DLD1 (cell line): Measurements from ENCODE around the gene RNF152.

Source experiments
- in situ Hi-C: cut with HindIII; loops from 2 replicates; pipeline ENCODE4 v1.10.0; 2017; ENCODE audit warnings: low sequenced_read_pairs

The RNF152 gene

DNA sequence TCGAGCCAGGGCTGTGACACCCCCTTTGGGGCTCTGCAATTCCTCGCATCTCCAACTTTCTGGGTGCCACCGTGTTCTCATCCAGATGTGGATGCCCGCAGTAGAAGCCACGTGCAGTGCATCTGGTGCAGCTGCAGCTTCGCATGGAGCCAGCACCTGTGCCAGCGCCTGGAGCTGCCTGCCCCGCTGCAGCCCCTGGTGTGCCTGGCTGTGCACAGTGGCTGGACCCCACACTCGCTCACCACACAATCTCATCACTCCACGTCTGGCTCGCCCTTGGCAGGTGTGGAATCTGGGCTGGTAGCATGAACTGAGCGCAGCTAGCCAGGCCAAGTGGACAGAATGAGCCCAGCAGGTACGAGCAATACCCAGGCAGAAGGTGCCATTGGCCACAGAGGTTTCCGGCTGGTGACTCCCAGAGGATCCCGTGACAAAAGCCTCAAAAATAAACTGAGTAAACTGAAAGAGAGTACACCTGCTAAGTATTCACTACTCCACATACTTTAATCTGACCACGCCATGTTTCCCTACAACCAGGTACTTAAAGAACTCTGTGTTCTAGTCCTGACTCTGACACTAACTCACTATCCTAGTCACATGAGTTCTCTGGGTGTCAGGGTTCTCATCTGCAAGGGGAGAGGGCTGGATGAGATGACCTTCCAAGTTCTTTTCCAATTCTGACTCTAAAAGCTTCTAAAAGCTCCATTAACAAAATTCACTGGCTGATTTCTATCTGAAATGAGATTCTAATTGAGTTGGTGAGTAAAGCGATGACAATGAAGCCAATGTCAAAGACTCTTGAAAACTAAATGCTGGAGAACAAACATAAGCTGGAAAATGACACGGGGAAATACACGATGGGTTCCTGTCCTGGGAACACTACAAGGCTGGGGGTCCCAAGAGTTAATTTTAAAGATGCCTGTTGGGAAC, 37.1 kb downstream of the RNF152 start:
- in situ Hi-C loops: no loop called here

DNA sequence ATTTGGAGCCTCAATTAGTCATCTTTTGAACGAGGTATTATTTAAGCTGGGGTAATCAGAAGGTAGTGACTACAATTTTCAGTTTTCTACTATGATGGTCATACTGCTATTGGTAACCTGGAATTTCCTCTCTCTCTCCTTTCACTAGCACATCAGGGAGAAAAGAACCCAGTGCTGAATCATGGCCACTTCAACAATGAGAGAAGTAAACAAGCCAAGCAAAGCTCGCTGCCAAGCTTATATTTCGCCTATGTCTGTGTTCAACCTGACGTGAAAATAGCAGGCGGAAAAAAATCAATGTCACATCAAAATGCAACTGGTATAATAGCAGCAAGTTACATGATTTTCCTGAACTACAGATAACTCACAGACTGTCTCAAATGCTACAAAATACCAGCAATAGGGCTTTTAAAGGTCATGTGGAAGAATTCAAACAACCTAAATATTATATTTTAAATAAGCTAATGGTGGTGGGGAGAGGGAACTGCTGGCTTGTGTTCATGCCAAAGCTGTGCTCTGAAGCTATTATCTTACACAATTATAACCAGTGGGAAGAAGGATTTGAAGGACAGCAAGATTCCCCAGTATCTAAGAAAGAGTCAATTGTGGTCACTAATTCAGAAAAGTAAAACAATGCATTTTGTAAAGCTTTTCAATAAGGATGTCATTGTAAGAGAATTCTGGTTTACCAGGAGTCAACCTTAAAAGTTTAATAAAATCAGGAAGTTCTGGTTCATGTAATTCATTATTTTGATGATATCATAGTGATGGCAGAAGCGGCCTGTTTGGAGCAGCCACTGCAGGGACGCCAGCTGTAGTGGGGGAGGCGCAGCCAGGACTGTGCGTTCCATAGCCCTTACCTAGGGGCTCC, 38.0 kb downstream of the RNF152 start:
- in situ Hi-C loops: no loop called here

DNA sequence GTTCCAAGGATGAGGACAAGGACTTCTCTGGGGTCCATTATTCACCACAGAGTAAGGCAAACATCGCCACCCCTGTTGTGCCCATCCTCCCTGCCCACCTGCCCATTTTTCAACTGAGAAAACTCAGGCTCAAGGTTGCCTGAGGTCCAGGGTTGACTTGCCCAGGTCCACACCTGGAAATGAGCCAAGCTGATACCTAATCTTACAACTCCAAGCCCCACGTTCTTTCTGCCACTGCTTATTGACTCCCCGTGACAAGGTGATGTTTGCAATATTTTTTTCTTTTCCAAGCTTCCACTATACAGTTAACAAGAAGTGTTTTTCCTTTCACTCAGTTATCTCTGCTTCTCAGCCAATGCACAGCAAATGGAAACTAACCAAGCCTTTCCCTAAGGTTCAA, 39.0 kb downstream of the RNF152 start:
- in situ Hi-C loops: no loop called here

DNA sequence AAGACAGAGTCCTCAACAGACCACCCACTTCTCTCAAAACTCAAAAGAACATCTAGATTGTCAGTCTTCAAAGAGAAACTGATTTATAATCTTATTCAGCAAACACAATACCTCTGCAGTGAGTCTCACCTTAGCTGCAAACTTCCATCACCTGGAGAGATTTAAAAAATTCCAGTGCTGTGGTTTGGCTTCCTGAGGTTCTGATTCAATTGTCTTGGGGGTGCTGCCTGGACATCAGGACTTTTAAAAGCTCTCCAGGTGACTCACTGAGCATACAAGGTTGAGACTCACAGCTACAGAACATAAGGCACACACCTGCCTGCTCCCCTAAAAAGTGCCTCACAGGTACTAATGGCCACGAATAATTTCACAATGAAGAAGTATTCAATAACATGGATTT, 40.3 kb downstream of the RNF152 start:
- in situ Hi-C loops: no loop called here

DNA sequence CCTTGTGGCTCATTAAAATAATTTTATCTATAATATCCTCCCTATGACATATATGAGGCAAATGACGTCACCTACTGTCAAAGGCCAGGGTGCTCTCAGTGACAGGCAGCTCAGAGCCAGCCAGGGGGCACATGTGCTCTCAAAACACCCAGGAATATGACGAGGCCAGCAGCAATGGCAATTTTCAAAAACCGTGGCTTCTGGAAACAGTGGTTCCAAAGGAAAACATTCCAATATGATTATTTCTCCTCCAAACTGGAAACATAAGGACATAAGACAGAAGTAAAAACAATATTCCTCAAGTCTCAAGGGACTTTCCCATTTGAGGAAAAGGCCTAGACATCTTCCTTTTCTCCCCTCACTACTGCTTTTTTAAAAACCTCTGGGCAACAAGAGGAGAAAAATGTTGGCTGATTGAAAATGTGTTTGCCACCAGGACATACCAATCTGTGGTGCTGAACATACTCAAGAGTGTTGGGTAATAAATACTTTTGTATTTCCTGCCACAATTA, 40.8 kb downstream of the RNF152 start:
- in situ Hi-C loops: no loop called here

DNA sequence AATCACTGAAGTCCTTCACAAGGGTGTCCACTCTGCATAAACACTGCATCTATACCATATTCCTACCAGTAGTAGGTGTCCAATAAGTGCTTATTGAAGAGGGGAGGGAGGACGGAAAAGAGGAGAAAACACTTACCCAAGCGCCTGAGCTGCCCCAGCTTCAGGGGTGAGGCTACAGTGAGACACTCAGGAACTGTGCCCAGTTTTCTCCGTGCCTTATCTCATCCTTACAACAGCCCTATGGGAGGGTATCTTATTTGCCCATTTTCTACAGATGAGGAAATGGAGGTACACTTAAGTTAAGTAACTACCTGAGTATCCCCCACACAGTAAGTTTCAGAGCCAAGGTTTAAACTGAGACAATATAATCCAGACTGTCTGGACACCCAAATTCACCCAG, 41.5 kb downstream of the RNF152 start:
- in situ Hi-C loops: no loop called here

DNA sequence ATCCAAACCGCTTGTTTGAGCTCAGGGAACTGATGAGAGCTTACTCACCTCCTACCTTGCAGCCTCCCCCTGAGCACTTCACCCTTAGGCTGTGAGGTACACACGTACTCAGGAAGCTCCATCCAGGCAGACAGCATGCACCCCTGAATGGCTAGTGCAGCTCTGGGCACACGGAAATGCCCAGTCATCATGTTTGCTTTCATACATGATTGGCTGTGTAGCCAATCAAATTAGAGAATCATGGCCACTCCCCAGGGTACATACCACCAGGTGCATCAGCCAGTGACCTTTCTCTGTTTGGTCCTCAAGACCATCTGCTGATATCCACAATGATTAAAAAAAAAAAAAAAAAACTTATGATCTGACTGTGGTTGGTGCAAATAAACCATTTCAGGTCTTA, 42.1 kb downstream of the RNF152 start:
- in situ Hi-C loops: no loop called here

DNA sequence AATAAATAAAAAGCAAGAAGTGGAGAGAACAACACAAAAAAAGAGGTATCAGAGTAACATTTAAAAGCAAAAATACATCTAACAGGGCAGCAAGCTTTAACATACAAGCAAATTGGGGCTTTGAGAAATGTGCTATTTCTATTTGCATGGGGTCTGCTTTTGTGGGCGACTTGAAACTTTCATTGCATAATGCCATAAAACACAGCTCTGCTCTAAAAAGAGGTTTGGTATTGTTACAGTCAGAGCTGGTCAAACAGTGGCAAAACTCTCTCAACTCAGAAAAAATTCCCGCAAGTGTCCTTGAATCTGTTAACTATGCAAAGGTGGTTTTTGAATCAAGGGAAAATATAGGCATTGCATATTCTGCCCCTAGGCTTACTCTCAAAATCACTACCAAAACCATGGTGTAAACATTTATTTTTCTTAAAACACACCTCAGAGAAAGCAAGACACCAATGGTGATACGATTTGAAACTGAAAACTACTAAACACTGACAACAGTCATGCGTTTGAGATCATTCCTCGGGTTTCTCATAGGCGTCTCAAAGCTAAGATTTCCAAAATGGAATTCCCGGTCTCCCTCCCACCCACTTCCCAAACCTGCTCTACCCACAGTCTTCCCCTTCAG, 45.5 kb downstream of the RNF152 start:
- in situ Hi-C loops: no loop called here

DNA sequence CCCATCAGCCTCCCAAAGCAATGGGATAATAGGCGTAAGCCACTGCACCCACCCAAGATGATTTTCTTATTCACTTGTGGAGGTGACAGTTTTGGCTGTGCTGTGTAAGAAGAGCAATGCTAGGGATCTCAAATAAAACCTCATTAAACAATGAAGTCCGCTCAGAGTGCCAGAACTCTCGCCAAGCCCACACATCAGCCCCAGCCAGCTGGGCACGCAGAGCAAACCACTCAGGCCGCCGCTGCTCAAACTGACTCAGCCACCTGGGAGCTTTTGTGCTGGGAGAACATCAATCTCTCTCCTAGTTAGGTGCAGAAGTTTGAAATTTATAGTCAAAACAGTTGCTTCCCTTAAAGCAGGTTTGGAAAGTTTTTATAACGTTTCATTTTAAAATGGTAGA, 47.6 kb downstream of the RNF152 start:
- in situ Hi-C loops: no loop called here

DNA sequence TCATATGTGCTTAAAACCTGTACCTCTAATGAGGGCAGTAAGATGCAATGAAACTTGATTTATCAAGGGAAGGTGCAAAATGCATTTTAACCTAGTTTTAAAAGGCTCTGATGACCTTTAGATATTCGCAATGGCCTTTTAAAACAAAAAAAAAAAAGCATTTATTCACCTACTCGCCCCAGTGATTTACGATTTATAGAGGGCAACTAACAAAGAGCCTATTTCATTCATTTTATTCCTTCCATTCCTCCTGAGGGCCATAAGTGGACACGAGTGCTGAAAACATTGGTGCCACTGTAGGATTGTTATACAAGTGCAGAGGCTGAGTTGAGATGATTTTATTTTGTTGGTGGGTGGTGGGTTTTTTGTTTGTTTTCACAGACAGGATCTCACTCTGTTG, 48.1 kb downstream of the RNF152 start:
- in situ Hi-C loops: no loop called here

DNA sequence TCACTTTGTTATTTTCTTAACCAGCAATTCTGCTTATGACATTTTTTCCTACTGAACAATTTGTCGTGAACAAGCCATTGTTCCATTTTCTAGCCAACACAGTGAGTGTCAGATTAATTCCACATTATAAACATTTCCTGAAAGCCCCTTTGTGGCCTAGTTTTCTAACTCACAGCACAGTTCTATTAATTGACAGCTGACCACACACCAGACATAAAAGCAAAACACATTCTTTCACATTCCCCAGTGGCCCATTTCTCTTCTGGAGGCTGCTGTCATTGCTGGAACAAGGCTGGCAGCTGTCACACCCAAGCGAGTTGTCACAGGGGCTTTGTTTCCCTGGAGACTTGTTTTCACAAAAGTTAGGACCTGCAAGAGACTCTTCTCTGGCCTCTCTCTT, 50.7 kb downstream of the RNF152 start:
- in situ Hi-C loops: no loop called here

DNA sequence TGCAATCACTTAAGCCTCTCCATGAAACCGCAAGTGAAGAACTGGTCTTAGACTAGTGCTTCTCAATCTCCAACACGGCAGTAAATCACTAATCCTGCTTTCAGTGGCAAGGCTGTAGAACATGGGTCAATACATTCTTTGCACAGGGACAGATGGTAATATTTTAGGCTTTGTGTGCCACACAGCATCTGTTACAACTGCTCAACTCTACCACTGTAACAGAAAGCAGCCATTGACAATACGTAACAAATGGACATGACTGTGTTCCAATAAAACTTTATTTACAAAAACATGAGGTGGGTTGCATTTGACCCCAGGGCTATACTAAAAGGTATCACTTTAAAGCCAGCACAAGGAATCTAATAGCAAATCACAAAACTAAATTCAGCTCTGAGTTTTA, 51.1 kb downstream of the RNF152 start:
- in situ Hi-C loops: no loop called here

DNA sequence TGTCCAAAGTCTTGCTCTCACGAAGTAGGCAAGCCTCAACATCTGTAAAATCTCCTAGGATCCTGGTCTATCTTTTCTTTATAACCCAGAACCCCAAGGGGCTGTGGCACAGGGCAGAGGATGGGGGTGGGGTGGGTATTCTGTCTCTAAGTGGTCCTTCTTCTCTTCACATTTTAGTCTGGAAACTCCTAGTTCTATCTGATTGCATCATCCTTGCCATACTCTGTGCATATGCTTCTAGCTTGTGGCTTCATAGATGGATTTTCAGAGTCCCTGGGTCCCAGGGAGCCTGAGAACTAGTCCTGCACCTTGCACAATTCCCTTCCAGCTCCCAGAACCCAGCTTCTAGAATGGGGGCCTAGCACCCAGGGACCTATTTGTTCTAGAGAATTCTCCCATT, 52.5 kb downstream of the RNF152 start:
- in situ Hi-C loops: no loop called here

DNA sequence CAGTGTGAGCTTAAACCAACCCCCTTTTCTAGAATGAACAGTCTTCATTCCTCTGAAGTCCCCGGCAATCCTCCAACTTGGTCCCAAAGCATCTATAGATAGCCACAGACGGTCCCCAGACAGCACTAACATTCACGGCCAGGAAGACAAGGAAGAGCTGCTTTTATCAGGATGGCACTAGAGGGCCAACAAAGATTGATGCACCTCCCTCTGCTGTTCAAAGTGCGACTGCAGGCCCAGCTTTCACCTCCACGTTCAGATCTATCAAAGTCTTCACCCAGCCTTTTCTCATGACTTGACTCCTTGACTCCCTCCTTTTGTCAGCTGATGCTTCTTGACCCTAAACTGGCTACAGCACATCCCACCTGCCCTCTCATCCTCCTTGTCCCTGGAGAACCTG, 54.3 kb downstream of the RNF152 start:
- in situ Hi-C loops: no loop called here

DNA sequence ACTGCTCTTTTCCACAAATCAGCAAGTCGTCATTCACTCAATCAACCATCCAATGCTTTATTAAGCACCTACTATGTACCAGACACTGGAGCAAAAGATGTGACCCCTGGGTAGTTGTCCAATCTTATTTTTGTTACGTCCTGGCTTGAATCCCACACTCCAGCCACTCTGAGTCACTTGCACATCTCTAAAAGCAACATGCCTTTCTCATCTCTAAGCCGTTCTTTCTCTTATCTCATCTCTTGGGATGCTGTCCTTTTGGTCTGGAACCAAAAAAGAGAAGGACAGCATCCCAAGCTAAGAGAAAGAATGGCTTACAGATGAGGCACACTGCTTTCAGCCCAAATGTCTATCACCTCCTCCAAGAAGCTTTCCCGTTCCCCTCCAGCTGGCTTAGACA, 58.8 kb downstream of the RNF152 start:
- in situ Hi-C loops: no loop called here

DNA sequence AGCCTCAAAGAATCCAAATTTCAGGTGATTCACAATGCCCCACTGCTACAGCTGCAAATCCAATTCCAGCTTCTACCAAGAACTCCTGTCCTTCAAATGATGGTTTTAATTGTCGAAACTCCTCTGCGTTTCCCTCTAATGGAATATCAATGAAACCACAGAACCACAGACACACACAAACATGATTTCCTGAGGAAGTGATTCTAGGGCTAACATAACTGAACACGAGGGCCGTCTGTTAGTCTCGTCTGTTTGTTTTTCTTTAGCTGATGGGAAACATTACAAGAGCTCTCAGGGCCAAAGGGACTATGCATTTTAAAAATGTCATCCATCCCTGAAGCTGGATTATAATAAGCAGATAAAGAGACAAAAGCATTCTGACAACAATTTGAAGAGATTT, 59.4 kb downstream of the RNF152 start:
- in situ Hi-C loops: no loop called here

DNA sequence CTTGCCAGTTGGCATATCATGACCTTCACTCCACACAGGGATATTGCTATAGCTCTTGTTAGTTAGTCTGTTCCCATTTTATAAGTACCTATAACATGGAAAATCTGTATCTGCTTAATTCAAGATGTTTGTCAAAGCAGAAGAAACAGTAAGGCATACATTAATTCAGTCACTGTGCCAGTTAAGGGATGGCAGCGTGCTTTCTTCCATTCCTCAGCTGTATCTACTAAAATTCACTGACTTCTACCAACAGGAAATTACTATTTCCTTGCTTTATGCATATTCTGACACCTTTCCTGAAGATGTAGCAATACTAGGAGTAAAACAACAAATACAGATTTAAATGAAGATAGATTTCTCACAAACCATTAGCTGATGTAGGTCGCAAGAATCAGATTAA, 59.9 kb downstream of the RNF152 start:
- in situ Hi-C loops: no loop called here

DNA sequence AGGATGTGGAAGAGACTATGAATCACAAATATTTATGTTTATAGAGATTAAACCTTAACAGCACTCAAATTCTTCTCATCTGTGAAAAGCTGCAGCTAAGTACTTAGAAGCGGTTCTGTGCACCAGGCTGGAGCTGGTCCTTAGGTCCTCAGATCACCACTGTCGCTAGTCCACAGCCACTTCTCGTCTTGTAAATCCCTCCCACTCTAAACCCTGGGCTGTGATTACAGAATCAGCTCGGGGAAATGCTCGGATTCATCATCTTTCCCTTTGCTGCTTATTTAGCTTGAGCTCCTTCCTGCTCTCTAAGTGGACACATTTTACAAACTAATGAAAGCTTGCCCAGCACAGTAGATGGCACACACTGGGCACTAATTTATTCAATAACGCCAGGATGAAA, 61.7 kb downstream of the RNF152 start:
- in situ Hi-C loops: no loop called here

DNA sequence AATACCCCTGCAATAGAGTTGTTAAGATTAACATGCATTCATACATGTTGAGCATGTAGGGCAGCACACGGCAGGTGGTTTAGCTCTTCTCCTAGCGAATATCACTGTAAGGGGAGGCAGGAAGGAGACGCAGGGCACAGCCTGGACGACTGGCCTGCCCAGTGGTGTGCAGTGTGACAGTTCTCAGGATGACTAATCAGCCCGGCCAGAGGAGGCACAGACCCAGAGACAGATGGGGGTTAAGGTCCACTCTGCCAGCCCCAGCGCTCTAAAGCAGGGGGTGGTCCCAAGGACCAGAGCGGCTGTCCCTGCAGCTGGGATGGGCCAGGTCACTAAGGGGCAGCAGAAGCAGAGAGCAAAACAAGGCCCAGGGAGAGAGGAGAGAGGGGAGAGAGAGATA, 63.7 kb downstream of the RNF152 start:
- in situ Hi-C loops: no loop called here

DNA sequence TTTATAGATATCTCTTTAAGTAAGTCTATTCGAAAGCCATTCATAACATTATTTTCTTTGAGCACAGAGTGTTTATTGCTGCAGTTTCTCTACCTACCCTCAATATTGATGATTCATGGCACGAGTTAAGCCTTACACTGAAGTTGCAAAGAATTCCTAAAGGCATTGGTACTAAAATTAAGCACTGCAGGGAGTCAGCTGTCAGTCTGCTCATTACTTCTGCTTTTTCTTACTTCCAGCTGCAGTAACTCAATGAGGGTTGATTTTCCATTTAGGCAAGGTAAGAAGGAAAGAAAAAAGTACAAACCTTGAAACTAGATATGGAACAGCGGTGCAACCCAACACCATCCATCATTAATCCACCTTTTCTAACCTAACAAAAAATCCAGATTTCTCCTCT, 65.2 kb downstream of the RNF152 start:
- in situ Hi-C loops: no loop called here

DNA sequence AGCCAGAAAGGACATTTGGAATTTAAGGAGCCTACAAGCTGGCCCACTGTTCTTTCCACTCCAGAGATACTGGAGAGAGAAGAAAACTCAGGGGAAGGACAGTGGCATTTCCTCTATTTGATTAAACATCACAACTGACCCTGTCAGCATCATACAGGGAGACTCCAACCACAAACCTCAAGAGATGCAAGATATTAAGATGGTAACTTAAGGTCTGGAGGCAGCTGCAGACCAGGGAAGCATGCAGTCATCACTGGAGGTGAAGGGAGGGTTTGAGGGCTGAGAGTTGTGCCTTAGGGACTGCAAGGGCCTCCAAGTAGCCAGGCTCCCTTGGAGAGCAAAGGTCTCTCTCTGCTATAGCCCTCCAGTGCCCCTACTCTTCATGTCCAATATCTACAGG, 67.4 kb downstream of the RNF152 start:
- in situ Hi-C loops: no loop called here
